ENCODE measurements around the gene ZNF446. TPM values are rescaled to one million over a fixed set of nuclear protein-coding genes. Genes with fewer than 3 reads are reported as not detected.
A peak's percentile ranks its signal among the peaks of the same experiment; 100 is the strongest.

The ZNF446 gene
- total RNA-seq, 1 experiment from 2014 or later: 6.0 TPM

- H3K9me3 Mint-ChIP-seq: no peaks in the 10 kb centered on the region
Measured at GRCh38 chr19:58519087-58519354, 42.9 kb downstream of the ZNF446 start.

GRCh38 chr19:58519355-58520256 is 43.5 kb downstream of the ZNF446 start, which contains the start of gene ZBTB45:
ZBTB45 (minus strand) TSS chr19:58519810; CDS start chr19:58517673, 2,137 bp downstream.
- H3K27me3 Mint-ChIP-seq (ENCODE audit: low read depth): no peaks in the 10 kb centered on the region
- peak within 1 kb of the TSS; percentile 97 for H3K4me3 Mint-ChIP-seq
- H3K36me3 Mint-ChIP-seq: peaks cover 5% of the 10 kb centered on the region
- POLR2A ChIA-PET: interaction anchor here (0.6 to 3.3 kb wide), 16 partner anchors 9 to 61 kb away, joined by 3 to 34 read pairs (median 6); partner anchors contain the start of genes CHMP2A, TRIM28, UBE2M and ZNF446
- no peaks in the 10 kb centered on the region for H3K9me3 Mint-ChIP-seq
- H3K4me1 Mint-ChIP-seq: peaks cover 48% of the 10 kb centered on the region
- peak within 1 kb of the TSS; percentile 99 for H3K27ac Mint-ChIP-seq
- DNase-seq (ENCODE audit: low spot score) (peak; percentile 92), ATAC-seq (peak; percentile 75)
- CTCF ChIA-PET: interaction anchor here (0.6 to 6.5 kb wide), 33 partner anchors 9 to 498 kb away, joined by 3 to 60 read pairs (median 5); partner anchors contain the start of genes CHMP2A, RNF225, TRIM28 and UBE2M
- TF ChIP-seq NFATC4 (CRISPR knock-in tag; IDR thresholded peaks at IDR 0.05): no peak
- TF ChIP-seq ETV6 (CRISPR knock-in tag; IDR thresholded peaks at IDR 0.05): peak; percentile 56; the same call in 1 of the 2 replicates
- no peak; the same call in 1 of the 2 replicates for TF ChIP-seq GTF2I (CRISPR knock-in tag; conservative IDR thresholded peaks at IDR 0.05)
- TF ChIP-seq ESRRA (CRISPR knock-in tag; IDR thresholded peaks at IDR 0.05; ENCODE audit: borderline replicate concordance): 0 out of 2 replicates have a peak, but pooled peaks have one; percentile 14
- peak; percentile 96; the same call in 1 of the 2 replicates for TF ChIP-seq CBFB (CRISPR knock-in tag; IDR thresholded peaks at IDR 0.05; ENCODE audit: low read depth)
- TF ChIP-seq NR2C2 (CRISPR knock-in tag; IDR thresholded peaks at IDR 0.05): peak; percentile 75; the same call in 1 of the 2 replicates
- TF ChIP-seq MAX (CRISPR knock-in tag; IDR thresholded peaks at IDR 0.05): peak; percentile 86
- TF ChIP-seq ERG (CRISPR knock-in tag; IDR thresholded peaks at IDR 0.05): no peak
- TF ChIP-seq ZNF232 (CRISPR knock-in tag; IDR thresholded peaks at IDR 0.05): peak; percentile 79; the same call in 1 of the 2 replicates
- peak; percentile 96 for TF ChIP-seq NFE2L1 (CRISPR knock-in tag; IDR thresholded peaks at IDR 0.05)
- TF ChIP-seq JUN (CRISPR knock-in tag; IDR thresholded peaks at IDR 0.05): no peak
- TF ChIP-seq, protein P1, sequence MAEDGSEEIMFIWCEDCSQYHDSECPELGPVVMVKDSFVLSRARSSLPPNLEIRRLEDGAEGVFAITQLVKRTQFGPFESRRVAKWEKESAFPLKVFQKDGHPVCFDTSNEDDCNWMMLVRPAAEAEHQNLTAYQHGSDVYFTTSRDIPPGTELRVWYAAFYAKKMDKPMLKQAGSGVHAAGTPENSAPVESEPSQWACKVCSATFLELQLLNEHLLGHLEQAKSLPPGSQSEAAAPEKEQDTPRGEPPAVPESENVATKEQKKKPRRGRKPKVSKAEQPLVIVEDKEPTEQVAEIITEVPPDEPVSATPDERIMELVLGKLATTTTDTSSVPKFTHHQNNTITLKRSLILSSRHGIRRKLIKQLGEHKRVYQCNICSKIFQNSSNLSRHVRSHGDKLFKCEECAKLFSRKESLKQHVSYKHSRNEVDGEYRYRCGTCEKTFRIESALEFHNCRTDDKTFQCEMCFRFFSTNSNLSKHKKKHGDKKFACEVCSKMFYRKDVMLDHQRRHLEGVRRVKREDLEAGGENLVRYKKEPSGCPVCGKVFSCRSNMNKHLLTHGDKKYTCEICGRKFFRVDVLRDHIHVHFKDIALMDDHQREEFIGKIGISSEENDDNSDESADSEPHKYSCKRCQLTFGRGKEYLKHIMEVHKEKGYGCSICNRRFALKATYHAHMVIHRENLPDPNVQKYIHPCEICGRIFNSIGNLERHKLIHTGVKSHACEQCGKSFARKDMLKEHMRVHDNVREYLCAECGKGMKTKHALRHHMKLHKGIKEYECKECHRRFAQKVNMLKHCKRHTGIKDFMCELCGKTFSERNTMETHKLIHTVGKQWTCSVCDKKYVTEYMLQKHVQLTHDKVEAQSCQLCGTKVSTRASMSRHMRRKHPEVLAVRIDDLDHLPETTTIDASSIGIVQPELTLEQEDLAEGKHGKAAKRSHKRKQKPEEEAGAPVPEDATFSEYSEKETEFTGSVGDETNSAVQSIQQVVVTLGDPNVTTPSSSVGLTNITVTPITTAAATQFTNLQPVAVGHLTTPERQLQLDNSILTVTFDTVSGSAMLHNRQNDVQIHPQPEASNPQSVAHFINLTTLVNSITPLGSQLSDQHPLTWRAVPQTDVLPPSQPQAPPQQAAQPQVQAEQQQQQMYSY (CRISPR knock-in tag; IDR thresholded peaks at IDR 0.05): no peak
- peak; percentile 79 for TF ChIP-seq SMAD3 (CRISPR knock-in tag; IDR thresholded peaks at IDR 0.05; ENCODE audit: borderline replicate concordance)
- TF ChIP-seq ZNF396 (CRISPR knock-in tag; IDR thresholded peaks at IDR 0.05; ENCODE audit: borderline replicate concordance): no peak
- TF ChIP-seq IRF2 (CRISPR knock-in tag; IDR thresholded peaks at IDR 0.05; ENCODE audit: borderline replicate concordance, low read depth): no peak
- no peak for TF ChIP-seq CDX4 (CRISPR knock-in tag; IDR thresholded peaks at IDR 0.05; ENCODE audit: borderline replicate concordance)

More at GRCh38 chr19:58519087-58519354, 42.9 kb downstream of the ZNF446 start:
- no peaks in the 10 kb centered on the region for H3K27me3 Mint-ChIP-seq (ENCODE audit: low read depth)
- H3K27ac Mint-ChIP-seq: peak overlapping the region; percentile 99
- TF ChIP-seq CREM (CRISPR knock-in tag; IDR thresholded peaks at IDR 0.05): no peak
- TF ChIP-seq ETV6 (CRISPR knock-in tag; IDR thresholded peaks at IDR 0.05): peak; percentile 5; the same call in 1 of the 2 replicates
- TF ChIP-seq, protein P2, sequence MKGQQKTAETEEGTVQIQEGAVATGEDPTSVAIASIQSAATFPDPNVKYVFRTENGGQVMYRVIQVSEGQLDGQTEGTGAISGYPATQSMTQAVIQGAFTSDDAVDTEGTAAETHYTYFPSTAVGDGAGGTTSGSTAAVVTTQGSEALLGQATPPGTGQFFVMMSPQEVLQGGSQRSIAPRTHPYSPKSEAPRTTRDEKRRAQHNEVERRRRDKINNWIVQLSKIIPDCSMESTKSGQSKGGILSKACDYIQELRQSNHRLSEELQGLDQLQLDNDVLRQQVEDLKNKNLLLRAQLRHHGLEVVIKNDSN (CRISPR knock-in tag; IDR thresholded peaks at IDR 0.05): 0 out of 2 replicates have a peak, but pooled peaks have one; percentile 11
- no peak for TF ChIP-seq NFATC4 (CRISPR knock-in tag; IDR thresholded peaks at IDR 0.05)
- TF ChIP-seq, protein P3, sequence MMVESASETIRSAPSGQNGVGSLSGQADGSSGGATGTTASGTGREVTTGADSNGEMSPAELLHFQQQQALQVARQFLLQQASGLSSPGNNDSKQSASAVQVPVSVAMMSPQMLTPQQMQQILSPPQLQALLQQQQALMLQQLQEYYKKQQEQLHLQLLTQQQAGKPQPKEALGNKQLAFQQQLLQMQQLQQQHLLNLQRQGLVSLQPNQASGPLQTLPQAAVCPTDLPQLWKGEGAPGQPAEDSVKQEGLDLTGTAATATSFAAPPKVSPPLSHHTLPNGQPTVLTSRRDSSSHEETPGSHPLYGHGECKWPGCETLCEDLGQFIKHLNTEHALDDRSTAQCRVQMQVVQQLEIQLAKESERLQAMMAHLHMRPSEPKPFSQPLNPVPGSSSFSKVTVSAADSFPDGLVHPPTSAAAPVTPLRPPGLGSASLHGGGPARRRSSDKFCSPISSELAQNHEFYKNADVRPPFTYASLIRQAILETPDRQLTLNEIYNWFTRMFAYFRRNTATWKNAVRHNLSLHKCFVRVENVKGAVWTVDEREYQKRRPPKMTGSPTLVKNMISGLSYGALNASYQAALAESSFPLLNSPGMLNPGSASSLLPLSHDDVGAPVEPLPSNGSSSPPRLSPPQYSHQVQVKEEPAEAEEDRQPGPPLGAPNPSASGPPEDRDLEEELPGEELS (CRISPR knock-in tag; IDR thresholded peaks at IDR 0.05): 0 out of 2 replicates have a peak, but pooled peaks have one; percentile 15
- 0 out of 2 replicates have a peak, but pooled peaks have one; percentile 9 for TF ChIP-seq RELA (CRISPR knock-in tag; IDR thresholded peaks at IDR 0.05; ENCODE audit: borderline replicate concordance)
- POLR2A ChIA-PET: interaction anchor here (1.3 to 3.3 kb wide), 8 partner anchors 19 to 54 kb away, joined by 3 to 34 read pairs (median 10); partner anchors contain the start of genes CHMP2A, TRIM28 and UBE2M
- CTCF ChIA-PET: interaction anchor here (0.6 to 6.5 kb wide), 29 partner anchors 9 to 497 kb away, joined by 3 to 60 read pairs (median 7); partner anchors contain the start of genes CHMP2A, RNF225, TRIM28 and UBE2M
- DNase-seq (ENCODE audit: low spot score) (peak; percentile 80), ATAC-seq (peak; percentile 41)
- peaks cover 5% of the 10 kb centered on the region for H3K36me3 Mint-ChIP-seq
- H3K4me3 Mint-ChIP-seq: peak overlapping the region; percentile 97
- H3K4me1 Mint-ChIP-seq: peaks cover 52% of the 10 kb centered on the region
